Breast epithelium (tissue), 4 donors: ENCODE measurements around the gene TLDC2. TPM values are rescaled to one million over a fixed set of nuclear protein-coding genes. Genes with fewer than 3 reads are reported as not detected.

Source experiments
- DNase-seq, 2 donors: peaks; one replicate each; pipeline ENCODE4 v3.0.0-alpha.2; 2019; ENCODE audit warnings: low spot score in 2 of 2
- H3K27ac ChIP-seq, 2 donors: fragments of 200-600 bp; sonication (generic) in 1 of 2; one replicate each; pipeline ENCODE4 v1.5.1; 2016 to 2019; ENCODE audit warnings: mild to moderate bottlenecking in 1 of 2
- H3K27me3 ChIP-seq, 2 donors: fragments of 200-600 bp; sonication (generic) in 1 of 2; one replicate each; pipeline versions ENCODE4 v1.5.1 to v1.6.0; 2017 to 2019; ENCODE audit warnings: control low read depth in 1 of 2, mild to moderate bottlenecking in 1 of 2
- H3K36me3 ChIP-seq: fragments of 200-600 bp; one replicate; pipeline ENCODE4 v1.5.1; 2019
- H3K4me1 ChIP-seq, 2 donors: fragments of 200-600 bp; sonication (generic); one replicate each; pipeline ENCODE4 v1.5.1; 2016 to 2019; ENCODE audit warnings: control low read depth in 1 of 2
- H3K4me3 ChIP-seq, 3 donors: fragments of 200-600 bp; sonication (generic); 1 replicate in 2 of 3; 2 replicates in 1 of 3; pipeline ENCODE4 v1.5.1; 2016 to 2019; ENCODE audit warnings: mild to moderate bottlenecking in 3 of 3, moderate library complexity in 2 of 3
- H3K9me3 ChIP-seq, 2 donors: fragments of 200-600 bp; sonication (generic) in 1 of 2; one replicate each; pipeline ENCODE4 v1.5.1; 2016 to 2019; ENCODE audit warnings: control low read depth in 1 of 2
- POLR2A ChIP-seq: fragments of 450-650 bp; IDR thresholded peaks from one replicate; pipeline ENCODE4 v1.6.1; 2016; ENCODE audit warnings: antibody characterized with exemption, mild to moderate bottlenecking, moderate library complexity
- POLR2AphosphoS5 ChIP-seq, 3 donors: sonication (generic); formaldehyde crosslinking; IDR thresholded peaks; one replicate each; pipeline ENCODE4 v1.6.1; 2017; ENCODE audit warnings: antibody characterized with exemption in 3 of 3
- intact Hi-C: fragments of 100-400 bp; cut with DNase I; formaldehyde crosslinking; loops from one replicate; pipeline ENCODE4 v1.15.1; 2023; ENCODE audit warnings: low total_unique reads
- total RNA-seq, 3 donors: library from RNA; depleted of rRNA; stranded (reverse); fragments of >200 nt; gene quantifications; one replicate each; pipeline ENCODE4 v1.1.0, GENCODE V29; 2016
- TF ChIP-seq, protein P1 (sequence below), 3 donors: fragments of 450-650 bp; IDR thresholded peaks; one replicate each; pipeline ENCODE4 v1.5.1; 2016 to 2017; ENCODE audit warnings: antibody characterized with exemption in 3 of 3, mild to moderate bottlenecking in 3 of 3, moderate library complexity in 3 of 3

Gene TLDC2
- total RNA-seq, 3 donors from 2014 or later = 1.1 TPM; not detected in 2

DNA sequence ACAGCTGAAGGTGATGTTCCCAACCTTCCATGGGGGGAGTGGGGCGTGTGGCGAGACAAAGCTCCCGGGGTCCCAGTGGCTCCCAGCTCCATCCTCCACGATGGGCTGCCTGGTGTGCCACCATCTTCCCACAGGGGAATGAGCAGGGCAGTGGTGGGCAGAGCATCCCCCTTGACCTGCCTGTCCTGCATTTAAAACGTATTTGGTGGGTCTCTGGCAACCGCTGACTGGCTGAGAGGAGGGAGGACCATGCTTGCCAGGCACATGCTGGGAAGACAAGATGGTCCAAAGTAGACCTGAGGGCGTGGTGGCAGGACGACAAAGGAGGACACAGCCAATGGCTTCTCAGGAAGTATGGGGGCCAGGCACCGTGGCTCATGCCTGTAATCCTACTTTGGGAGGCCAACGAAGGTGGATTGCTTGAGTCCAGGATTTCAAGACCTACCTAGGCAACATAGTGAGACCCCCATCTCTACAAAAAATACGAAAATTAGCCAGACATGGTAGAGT is 4.9 kb downstream of the TLDC2 start:
- H3K9me3 ChIP-seq = no peaks in the 10 kb centered on the region
- no peaks in the 10 kb centered on the region for H3K4me1 ChIP-seq
- no peak overlapping the region for H3K27ac ChIP-seq
- no peaks in the 10 kb centered on the region for H3K27me3 ChIP-seq
- intact Hi-C loops = no loop called here
- TF ChIP-seq, protein P1, sequence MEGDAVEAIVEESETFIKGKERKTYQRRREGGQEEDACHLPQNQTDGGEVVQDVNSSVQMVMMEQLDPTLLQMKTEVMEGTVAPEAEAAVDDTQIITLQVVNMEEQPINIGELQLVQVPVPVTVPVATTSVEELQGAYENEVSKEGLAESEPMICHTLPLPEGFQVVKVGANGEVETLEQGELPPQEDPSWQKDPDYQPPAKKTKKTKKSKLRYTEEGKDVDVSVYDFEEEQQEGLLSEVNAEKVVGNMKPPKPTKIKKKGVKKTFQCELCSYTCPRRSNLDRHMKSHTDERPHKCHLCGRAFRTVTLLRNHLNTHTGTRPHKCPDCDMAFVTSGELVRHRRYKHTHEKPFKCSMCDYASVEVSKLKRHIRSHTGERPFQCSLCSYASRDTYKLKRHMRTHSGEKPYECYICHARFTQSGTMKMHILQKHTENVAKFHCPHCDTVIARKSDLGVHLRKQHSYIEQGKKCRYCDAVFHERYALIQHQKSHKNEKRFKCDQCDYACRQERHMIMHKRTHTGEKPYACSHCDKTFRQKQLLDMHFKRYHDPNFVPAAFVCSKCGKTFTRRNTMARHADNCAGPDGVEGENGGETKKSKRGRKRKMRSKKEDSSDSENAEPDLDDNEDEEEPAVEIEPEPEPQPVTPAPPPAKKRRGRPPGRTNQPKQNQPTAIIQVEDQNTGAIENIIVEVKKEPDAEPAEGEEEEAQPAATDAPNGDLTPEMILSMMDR (IDR thresholded peaks at IDR 0.05) = no peak
- TF ChIP-seq POLR2AphosphoS5 (IDR thresholded peaks at IDR 0.05) (no peak), POLR2A (no peak)
- H3K36me3 ChIP-seq = no peaks in the 10 kb centered on the region
- no peak for DNase-seq
- H3K4me3 ChIP-seq = no peak overlapping the region

DNA sequence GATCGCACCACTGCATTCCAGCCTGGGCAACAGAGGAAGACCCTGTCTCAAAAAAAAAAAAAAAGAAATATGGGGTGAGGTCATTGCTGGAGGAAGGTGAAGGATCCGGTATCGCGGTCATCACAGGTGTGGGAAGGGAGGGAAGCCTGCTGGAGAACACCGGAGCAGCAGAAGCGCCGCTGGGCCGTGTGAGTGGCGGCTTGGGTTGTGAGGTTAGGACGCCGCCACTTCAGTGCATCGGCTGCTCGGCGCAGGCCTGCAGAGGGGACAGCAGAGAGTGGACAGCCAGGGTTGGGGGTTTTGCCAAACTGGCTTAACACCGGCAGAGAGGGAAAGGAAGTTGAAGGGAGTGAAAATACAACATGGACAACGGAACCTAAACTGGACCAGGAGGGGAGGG is 5.4 kb downstream of the TLDC2 start:
- H3K36me3 ChIP-seq = no peaks in the 10 kb centered on the region
- H3K4me3 ChIP-seq = no peak overlapping the region
- H3K27me3 ChIP-seq = no peaks in the 10 kb centered on the region
- H3K4me1 ChIP-seq = no peaks in the 10 kb centered on the region
- no peaks in the 10 kb centered on the region for H3K9me3 ChIP-seq
- no peak for DNase-seq
- no peak overlapping the region for H3K27ac ChIP-seq
- intact Hi-C loops = no loop called here
- TF ChIP-seq, protein P1 (IDR thresholded peaks at IDR 0.05) = no peak

DNA sequence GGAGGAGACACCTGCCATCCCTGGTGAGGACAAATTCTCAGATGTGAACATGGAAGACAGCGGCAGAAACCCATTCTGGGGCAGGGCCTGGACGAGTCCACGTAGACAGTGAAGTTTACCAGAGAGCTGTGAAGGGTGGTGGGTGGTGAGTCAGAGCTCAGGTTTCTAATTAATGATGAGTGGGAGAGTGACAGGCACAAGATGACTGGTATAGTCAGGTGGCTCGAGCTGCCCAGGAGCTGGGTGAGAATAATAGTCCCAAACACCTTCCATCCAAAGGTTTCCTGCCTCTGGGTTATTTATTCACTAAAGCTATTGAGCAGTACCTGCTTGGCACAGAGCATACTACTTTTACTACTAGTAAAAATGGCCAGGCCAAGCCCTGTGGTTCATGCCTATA is 6.0 kb downstream of the TLDC2 start:
- Histone ChIP-seq H3K27me3 (no peaks in the 10 kb centered on the region), H3K4me3 (no peak overlapping the region), H3K27ac (no peak overlapping the region), H3K9me3 (no peaks in the 10 kb centered on the region), H3K36me3 (no peaks in the 10 kb centered on the region), H3K4me1 (no peaks in the 10 kb centered on the region)
- DNase-seq = no peak
- intact Hi-C loops = no loop called here
- TF ChIP-seq POLR2AphosphoS5 (IDR thresholded peaks at IDR 0.05) (no peak), POLR2A (no peak)
- TF ChIP-seq, protein P1 (IDR thresholded peaks at IDR 0.05) = no peak

DNA sequence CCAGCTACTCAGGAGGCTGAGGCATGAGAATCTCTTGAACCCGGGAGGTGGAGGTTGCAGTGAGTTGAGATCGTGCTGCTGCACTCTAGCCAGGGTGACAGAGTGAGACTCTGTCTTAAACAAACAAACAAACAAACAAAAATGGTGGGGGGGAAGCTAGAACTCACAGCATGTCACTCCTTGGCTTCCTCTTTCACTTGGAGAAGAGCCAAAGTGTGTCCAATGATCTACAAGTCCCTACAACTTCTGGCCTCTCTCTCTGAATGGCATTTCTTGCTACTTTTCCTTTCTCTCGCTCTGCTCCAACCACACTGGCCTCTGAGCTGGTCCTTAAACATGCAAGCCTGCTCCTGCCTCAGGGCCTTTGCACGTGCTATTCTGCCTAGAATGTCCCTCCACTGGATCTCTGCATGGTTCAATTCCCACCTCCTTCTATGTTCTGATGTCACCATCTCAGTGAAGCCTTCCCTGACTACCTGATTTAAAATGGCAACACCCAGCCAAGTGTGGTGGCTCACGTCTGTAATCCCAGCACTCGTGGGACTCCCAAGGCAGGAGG is 8.1 kb downstream of the TLDC2 start:
- Histone ChIP-seq H3K4me1 (no peaks in the 10 kb centered on the region), H3K9me3 (no peaks in the 10 kb centered on the region), H3K27ac (no peak overlapping the region), H3K4me3 (no peak overlapping the region), H3K36me3 (no peaks in the 10 kb centered on the region), H3K27me3 (no peaks in the 10 kb centered on the region)
- intact Hi-C loops = no loop called here
- no peak for DNase-seq
- TF ChIP-seq, protein P1 (IDR thresholded peaks at IDR 0.05) = no peak
- TF ChIP-seq POLR2AphosphoS5 (IDR thresholded peaks at IDR 0.05) (no peak), POLR2A (no peak)

DNA sequence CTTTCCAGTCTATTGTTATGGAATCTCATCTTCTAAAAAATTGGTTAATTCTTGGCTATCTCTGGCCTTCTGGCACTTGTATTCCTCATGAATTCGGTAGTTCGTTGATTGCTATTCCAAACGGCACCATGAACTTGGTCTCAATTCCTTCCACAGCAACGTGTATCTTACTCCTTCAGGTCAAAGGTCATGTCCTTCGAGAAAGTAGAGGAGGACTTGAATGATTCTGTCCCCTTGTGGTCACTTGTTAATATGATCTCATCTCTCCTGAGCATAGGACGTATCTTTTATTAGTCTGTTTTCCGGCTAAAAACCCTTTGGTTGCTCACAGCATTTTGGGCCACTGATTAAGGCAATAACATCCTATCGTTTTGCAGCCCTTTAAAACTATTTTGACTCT is 9.4 kb downstream of the TLDC2 start:
- Histone ChIP-seq H3K4me3 (no peak overlapping the region), H3K4me1 (no peaks in the 10 kb centered on the region), H3K27me3 (no peaks in the 10 kb centered on the region), H3K36me3 (no peaks in the 10 kb centered on the region), H3K9me3 (no peaks in the 10 kb centered on the region), H3K27ac (no peak overlapping the region)
- DNase-seq = no peak
- intact Hi-C loops = no loop called here
- TF ChIP-seq, protein P1 (IDR thresholded peaks at IDR 0.05) = no peak
- no peak for TF ChIP-seq POLR2A
- no peak for TF ChIP-seq POLR2AphosphoS5 (IDR thresholded peaks at IDR 0.05)
